22Rv1 (cell line): Measurements from ENCODE around the gene DNM2.
A peak's percentile ranks its signal among the peaks of the same experiment; 100 is the strongest.

ENCODE experiments used
- H3K27ac ChIP-seq: fragments of 450-650 bp; 2 replicates; pipeline ENCODE4 v1.5.1; 2017
- CTCF ChIP-seq: fragments of 450-650 bp; IDR thresholded peaks from 2 replicates; pipeline ENCODE4 v1.5.1; 2017; ENCODE audit warnings: mild to moderate bottlenecking
- ZFX ChIP-seq: fragments of 450-650 bp; IDR thresholded peaks from 2 replicates; pipeline ENCODE4 v1.6.1; 2017; ENCODE audit warnings: antibody characterized with exemption, borderline replicate concordance

The DNM2 gene

GRCh38 chr19:10692673-10693264 is 25.1 kb upstream of the DNM2 start:
- TF ChIP-seq CTCF (no peak), ZFX (no peak)

GRCh38 chr19:10694706-10695307 is 23.1 kb upstream of the DNM2 start:
- TF ChIP-seq ZFX = no peak

More at GRCh38 chr19:10692673-10693264, 25.1 kb upstream of the DNM2 start:
- H3K27ac ChIP-seq = peak overlapping the region; percentile 91; the same call in 1 of the 2 replicates

GRCh38 chr19:10695401-10696398 is 22.2 kb upstream of the DNM2 start:
- TF ChIP-seq CTCF (no peak), ZFX (no peak)
- peak overlapping the region; percentile 91 for H3K27ac ChIP-seq

More at GRCh38 chr19:10694706-10695307, 23.1 kb upstream of the DNM2 start:
- peak overlapping the region; percentile 91 for H3K27ac ChIP-seq

GRCh38 chr19:10699650-10700335 is 18.1 kb upstream of the DNM2 start:
- TF ChIP-seq ZFX (no peak), CTCF (peak; percentile 80)
- peak overlapping the region; percentile 73; the same call in 1 of the 2 replicates for H3K27ac ChIP-seq

- H3K27ac ChIP-seq = peak overlapping the region; percentile 73
- TF ChIP-seq ZFX = no peak
- TF ChIP-seq CTCF = peak; percentile 16; the same call in 1 of the 2 replicates
Measured at GRCh38 chr19:10701955-10702525, 15.8 kb upstream of the DNM2 start.

- TF ChIP-seq CTCF (no peak), ZFX (no peak)
Measured at GRCh38 chr19:10706990-10707389, 10.9 kb upstream of the DNM2 start.

GRCh38 chr19:10707440-10707839 is 10.4 kb upstream of the DNM2 start:
- TF ChIP-seq ZFX = no peak
- TF ChIP-seq CTCF = no peak
- no peak overlapping the region for H3K27ac ChIP-seq

More at GRCh38 chr19:10706990-10707389, 10.9 kb upstream of the DNM2 start:
- no peak overlapping the region for H3K27ac ChIP-seq
